ENCODE results near the gene NUP54. TPM values are rescaled to one million over a fixed set of nuclear protein-coding genes. Genes with fewer than 3 reads are reported as not detected.

NUP54 gene
- total RNA-seq, 4 donors from 2014 or later: 30.2 to 36.6 (median 33.4) TPM

- TF ChIP-seq CTCF (IDR thresholded peaks at IDR 0.05) (no peak), POLR2A (IDR thresholded peaks at IDR 0.05) (no peak), POLR2AphosphoS5 (IDR thresholded peaks at IDR 0.05) (no peak), EP300 (IDR thresholded peaks at IDR 0.05) (no peak)
- Histone ChIP-seq H3K27ac (no peak overlapping the region), H3K4me3 (no peak overlapping the region), H3K4me1 (no peaks in the 10 kb centered on the region), H3K27me3 (no peaks in the 10 kb centered on the region), H3K9me3 (no peaks in the 10 kb centered on the region), H3K36me3 (peaks cover 12% of the 10 kb centered on the region)
- WGBS: 69% methylated on average over 3 of the region's 3 CpGs
- no peak for DNase-seq (ENCODE audit: low spot score in 2 of 2)
These were observed 7.8 kb upstream of the NUP54 start for GRCh38 chr4:76155979-76156378.

GRCh38 chr4:76153356-76153755 lies 5.2 kb upstream of the NUP54 start:
- TF ChIP-seq POLR2AphosphoS5 (IDR thresholded peaks at IDR 0.05) (no peak), EP300 (IDR thresholded peaks at IDR 0.05) (no peak)
- DNase-seq (ENCODE audit: low spot score in 2 of 2): no peak

GRCh38 chr4:76147454-76148141 lies 599 bp downstream of the NUP54 start:
- H3K36me3 ChIP-seq: peaks cover 10% of the 10 kb centered on the region
- H3K27ac ChIP-seq: peak overlapping the region; percentile 94
- WGBS: 1% methylated on average over 20 of the region's 31 CpGs
- DNase-seq (ENCODE audit: low spot score in 2 of 2): peak; percentile 67 to 79
- peak overlapping the region; percentile 98 for H3K4me3 ChIP-seq
- H3K9me3 ChIP-seq: no peaks in the 10 kb centered on the region
- TF ChIP-seq CTCF (IDR thresholded peaks at IDR 0.05) (no peak), POLR2A (IDR thresholded peaks at IDR 0.05) (no peak)
- no peaks in the 10 kb centered on the region for H3K27me3 ChIP-seq
- H3K4me1 ChIP-seq: peaks cover 28% of the 10 kb centered on the region

More at GRCh38 chr4:76153356-76153755, 5.2 kb upstream of the NUP54 start:
- no peak overlapping the region for H3K27ac ChIP-seq
- no peaks in the 10 kb centered on the region for H3K27me3 ChIP-seq
- peaks cover 7% of the 10 kb centered on the region for H3K4me1 ChIP-seq
- no peaks in the 10 kb centered on the region for H3K36me3 ChIP-seq
- H3K9me3 ChIP-seq: no peaks in the 10 kb centered on the region
- H3K4me3 ChIP-seq: no peak overlapping the region
- 79% methylated on average over 2 of the region's 2 CpGs for WGBS

GRCh38 chr4:76144546-76144945 lies 3.7 kb downstream of the NUP54 start:
- no peak for TF ChIP-seq CTCF (IDR thresholded peaks at IDR 0.05)
- no peak for TF ChIP-seq EP300 (IDR thresholded peaks at IDR 0.05)
- no peak for TF ChIP-seq POLR2A (IDR thresholded peaks at IDR 0.05)
- TF ChIP-seq POLR2AphosphoS5 (IDR thresholded peaks at IDR 0.05): no peak
- no peak for DNase-seq (ENCODE audit: low spot score in 2 of 2)
- no peaks in the 10 kb centered on the region for H3K27me3 ChIP-seq
- H3K36me3 ChIP-seq: peaks cover 26% of the 10 kb centered on the region
- peaks cover 28% of the 10 kb centered on the region for H3K4me1 ChIP-seq
- no peak overlapping the region for H3K27ac ChIP-seq
- no peak overlapping the region for H3K4me3 ChIP-seq
- H3K9me3 ChIP-seq: no peaks in the 10 kb centered on the region

GRCh38 chr4:76141241-76141640 lies 7.0 kb downstream of the NUP54 start:
- 99% methylated on average over 3 of the region's 3 CpGs for WGBS
- Histone ChIP-seq H3K27ac (no peak overlapping the region), H3K27me3 (no peaks in the 10 kb centered on the region), H3K4me3 (no peak overlapping the region), H3K4me1 (peaks cover 6% of the 10 kb centered on the region), H3K36me3 (peaks cover 55% of the 10 kb centered on the region), H3K9me3 (no peaks in the 10 kb centered on the region)
- no peak for DNase-seq (ENCODE audit: low spot score in 2 of 2)
- TF ChIP-seq POLR2A (IDR thresholded peaks at IDR 0.05) (no peak), POLR2AphosphoS5 (IDR thresholded peaks at IDR 0.05) (no peak), CTCF (IDR thresholded peaks at IDR 0.05) (no peak), EP300 (IDR thresholded peaks at IDR 0.05) (no peak)

- Histone ChIP-seq H3K4me1 (no peaks in the 10 kb centered on the region), H3K9me3 (no peaks in the 10 kb centered on the region), H3K27me3 (no peaks in the 10 kb centered on the region), H3K36me3 (peaks cover 56% of the 10 kb centered on the region), H3K4me3 (no peak overlapping the region), H3K27ac (no peak overlapping the region)
- DNase-seq (ENCODE audit: low spot score in 2 of 2): no peak
- WGBS: 79% methylated on average over 3 of the region's 3 CpGs
- no peak for TF ChIP-seq CTCF (IDR thresholded peaks at IDR 0.05)
- TF ChIP-seq EP300 (IDR thresholded peaks at IDR 0.05): no peak
- no peak for TF ChIP-seq POLR2A (IDR thresholded peaks at IDR 0.05)
- no peak for TF ChIP-seq POLR2AphosphoS5 (IDR thresholded peaks at IDR 0.05)
These were observed 20.4 kb downstream of the NUP54 start for GRCh38 chr4:76127754-76128153.
